ENCODE measurements around the gene INPP5A. TPM values are rescaled to one million over a fixed set of nuclear protein-coding genes. Genes with fewer than 3 reads are reported as not detected.

Gene INPP5A
- total and polyA plus RNA-seq, 9 of the 15 experiments (the other 6 are each of a cell fraction or from before 2014, with no cell fraction given) = 0.66 to 11.6 (median 7.7) TPM

DNA sequence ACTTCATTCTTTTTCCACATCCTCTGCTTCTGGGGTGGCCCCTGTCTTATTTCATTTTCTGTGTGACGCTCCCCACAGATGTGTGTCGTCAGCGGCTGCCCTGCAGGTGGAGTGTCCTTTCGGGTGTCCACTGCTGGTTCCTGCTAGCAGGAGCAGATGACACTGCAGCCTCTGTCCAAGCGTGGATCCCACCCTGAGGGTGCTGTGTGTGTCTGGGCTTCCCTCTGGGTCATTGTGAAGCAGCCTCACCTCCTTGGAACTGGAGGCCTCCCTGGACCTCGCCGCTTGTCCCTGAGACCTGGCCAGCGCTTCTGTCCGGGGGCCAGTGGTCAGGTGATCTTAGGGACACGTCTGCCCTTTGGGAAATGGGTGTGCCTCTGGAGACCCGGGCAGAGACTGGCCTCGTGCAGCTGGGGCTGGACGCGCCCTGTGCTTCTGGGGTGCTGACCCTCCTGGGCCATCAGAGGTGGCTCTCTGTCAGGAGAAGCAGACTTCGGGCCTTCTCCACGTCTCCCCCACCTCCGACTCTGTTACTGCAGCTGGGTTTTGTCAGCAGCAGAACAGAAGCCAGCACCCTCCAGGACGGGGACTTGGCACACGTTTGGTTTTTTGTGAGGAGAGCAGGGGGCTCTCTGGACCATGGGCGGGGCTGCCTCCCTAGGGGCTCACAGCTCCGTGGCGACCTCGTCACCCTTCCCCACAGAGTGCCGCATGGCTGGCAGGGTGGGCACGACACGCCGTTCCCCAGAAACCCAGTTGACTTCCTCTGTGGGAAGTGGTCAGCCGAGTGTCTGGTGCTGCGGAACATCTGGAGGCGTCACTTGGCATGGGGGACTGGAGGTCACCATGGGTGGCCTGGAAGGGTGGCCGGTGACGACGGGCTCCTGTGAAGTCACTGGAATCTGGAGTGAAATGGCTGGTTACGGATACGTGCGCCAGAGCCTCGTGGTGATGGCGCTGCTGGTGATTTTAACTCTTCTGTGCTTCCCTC is 48.4 kb downstream of the INPP5A start (continued):
- TF ChIP-seq, protein P1, sequence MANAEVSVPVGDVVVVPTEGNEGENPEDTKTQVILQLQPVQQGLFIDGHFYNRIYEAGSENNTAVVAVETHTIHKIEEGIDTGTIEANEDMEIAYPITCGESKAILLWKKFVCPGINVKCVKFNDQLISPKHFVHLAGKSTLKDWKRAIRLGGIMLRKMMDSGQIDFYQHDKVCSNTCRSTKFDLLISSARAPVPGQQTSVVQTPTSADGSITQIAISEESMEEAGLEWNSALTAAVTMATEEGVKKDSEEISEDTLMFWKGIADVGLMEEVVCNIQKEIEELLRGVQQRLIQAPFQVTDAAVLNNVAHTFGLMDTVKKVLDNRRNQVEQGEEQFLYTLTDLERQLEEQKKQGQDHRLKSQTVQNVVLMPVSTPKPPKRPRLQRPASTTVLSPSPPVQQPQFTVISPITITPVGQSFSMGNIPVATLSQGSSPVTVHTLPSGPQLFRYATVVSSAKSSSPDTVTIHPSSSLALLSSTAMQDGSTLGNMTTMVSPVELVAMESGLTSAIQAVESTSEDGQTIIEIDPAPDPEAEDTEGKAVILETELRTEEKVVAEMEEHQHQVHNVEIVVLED (CRISPR knock-in tag; IDR thresholded peaks at IDR 0.05) = no peak
- TF ChIP-seq KAT7 (CRISPR knock-in tag; IDR thresholded peaks at IDR 0.05; ENCODE audit: borderline replicate concordance) (no peak), SREBF1 (IDR thresholded peaks at IDR 0.05; ENCODE audit: borderline replicate concordance, low read depth, low read length) (no peak)
- TF ChIP-seq, protein P2, sequence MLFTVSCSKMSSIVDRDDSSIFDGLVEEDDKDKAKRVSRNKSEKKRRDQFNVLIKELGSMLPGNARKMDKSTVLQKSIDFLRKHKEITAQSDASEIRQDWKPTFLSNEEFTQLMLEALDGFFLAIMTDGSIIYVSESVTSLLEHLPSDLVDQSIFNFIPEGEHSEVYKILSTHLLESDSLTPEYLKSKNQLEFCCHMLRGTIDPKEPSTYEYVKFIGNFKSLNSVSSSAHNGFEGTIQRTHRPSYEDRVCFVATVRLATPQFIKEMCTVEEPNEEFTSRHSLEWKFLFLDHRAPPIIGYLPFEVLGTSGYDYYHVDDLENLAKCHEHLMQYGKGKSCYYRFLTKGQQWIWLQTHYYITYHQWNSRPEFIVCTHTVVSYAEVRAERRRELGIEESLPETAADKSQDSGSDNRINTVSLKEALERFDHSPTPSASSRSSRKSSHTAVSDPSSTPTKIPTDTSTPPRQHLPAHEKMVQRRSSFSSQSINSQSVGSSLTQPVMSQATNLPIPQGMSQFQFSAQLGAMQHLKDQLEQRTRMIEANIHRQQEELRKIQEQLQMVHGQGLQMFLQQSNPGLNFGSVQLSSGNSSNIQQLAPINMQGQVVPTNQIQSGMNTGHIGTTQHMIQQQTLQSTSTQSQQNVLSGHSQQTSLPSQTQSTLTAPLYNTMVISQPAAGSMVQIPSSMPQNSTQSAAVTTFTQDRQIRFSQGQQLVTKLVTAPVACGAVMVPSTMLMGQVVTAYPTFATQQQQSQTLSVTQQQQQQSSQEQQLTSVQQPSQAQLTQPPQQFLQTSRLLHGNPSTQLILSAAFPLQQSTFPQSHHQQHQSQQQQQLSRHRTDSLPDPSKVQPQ (CRISPR knock-in tag; IDR thresholded peaks at IDR 0.05; ENCODE audit: borderline replicate concordance) = no peak

Measured in K562 (cell line).